Left ventricle myocardium superior (tissue), 1 donor: ENCODE measurements around the gene CISD2. TPM values are rescaled to one million over a fixed set of nuclear protein-coding genes. Genes with fewer than 3 reads are reported as not detected.
"Not testable (repeated sequence)": the region's sequence is repeated elsewhere in the genome, so short reads cannot be mapped to it uniquely, and the experiment has no call there.

Experiments
- ATAC-seq: fragments of 200-7000 bp; cut with Tn5 transposase; one replicate; pipeline ENCODE4 v1.9.1; 2020; ENCODE audit warnings: mild to moderate bottlenecking, moderate library complexity
- DNase-seq: peaks from one replicate; pipeline ENCODE4 v3.0.0-alpha.2; 2020
- intact Hi-C: fragments of 100-400 bp; cut with micrococcal nuclease; formaldehyde crosslinking; loops from one replicate; pipeline ENCODE4 v1.11.0; 2022
- total RNA-seq: library from RNA; stranded (reverse); fragmentation: NEBNext Ultra II Directional; extraction: Animal tissue kit (Norgen Biotek cat#: 25700); gene quantifications from one replicate; pipeline ENCODE4 v1.2.1, GENCODE V29; 2021
- donor health status: DM: no; HTN: yes; CAD: no; lungs with severe emphysema.

CISD2 gene
- total RNA-seq, 1 donor from 2014 or later: 20.1 TPM

DNA sequence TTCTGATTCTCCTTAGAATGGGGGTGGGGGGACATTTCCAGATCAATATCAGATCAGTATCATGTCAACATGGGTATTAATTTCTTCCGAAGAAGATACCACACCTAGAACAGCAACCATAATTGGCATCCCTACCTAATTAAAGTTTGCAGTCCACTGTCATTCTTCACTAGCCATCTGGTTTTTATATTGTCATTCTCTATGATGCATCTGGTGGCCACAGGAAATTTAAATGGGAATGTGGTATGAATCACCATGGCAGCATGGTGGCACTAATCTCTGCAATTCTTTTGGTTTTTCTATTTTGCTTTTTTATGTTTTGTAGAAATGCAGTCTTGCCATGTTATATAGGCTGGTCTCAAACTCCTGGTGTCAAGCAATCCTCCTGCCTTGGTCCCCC is 24.9 kb upstream of the CISD2 start:
- no peak for ATAC-seq
- DNase-seq: no peak
- intact Hi-C loops: no loop called here

DNA sequence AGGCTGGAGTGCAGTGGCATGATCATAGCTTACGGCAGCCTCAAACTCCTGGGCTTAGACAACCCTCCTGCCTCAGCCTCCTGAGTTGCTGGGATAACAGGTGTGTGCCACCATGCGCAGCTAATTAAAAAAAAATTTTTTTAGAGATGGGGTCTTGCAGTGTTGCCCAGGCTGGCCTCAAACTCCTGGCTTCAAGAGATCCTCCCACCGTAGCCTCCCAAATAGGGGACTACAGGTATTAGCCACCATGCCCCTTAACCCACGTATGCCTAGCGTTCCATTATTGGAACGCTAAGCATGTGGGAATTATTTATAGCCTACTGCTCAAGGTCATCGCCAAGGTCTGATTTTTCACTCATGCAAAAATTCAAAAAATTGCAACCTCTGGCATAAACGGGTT is 21.1 kb upstream of the CISD2 start:
- DNase-seq (no peak), ATAC-seq (no peak)
- intact Hi-C loops: no loop called here

DNA sequence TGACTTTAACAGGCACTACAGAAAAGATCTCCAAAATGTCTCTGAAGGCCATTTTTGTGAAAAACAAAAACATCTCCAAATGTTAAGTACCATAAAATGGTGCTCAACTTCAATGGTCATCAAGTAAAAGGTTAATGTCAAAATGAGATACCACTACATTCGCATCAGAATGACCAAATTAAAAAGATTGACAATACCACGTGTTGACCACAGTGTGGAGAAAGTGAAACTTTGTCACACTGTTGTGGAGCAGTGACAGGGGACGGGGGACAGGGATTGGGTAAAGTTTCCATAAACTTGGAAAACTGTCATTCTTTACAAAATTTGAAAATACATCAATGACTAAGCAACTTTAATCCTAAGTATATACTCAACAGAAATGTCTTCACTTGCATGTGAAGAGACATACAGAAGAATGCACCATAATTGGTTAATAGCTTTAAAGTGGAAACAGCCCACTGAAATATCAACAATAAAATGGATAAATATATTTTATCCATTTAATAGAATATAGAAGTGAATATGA is 19.1 kb upstream of the CISD2 start:
- ATAC-seq: no peak
- DNase-seq: no peak
- intact Hi-C loops: no loop called here

DNA sequence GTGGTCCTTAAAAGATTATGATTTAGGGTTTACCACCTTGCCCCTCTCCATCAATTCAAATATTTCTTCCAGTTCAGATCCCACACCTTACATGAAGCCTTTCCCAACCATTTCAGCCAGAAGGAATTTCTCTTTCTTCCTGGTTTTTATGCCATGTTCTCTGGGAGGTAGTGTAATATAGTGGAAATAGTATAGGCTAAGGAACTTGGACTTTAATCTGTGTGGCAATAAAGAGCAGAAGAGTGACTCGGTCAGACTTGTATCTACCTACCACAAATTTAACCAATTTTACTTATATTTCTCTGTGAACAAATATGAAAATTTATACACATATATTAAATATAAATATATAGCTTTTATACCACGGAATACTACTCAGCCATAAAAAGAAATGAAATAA is 18.4 kb upstream of the CISD2 start:
- DNase-seq (no peak), ATAC-seq (no peak)
- intact Hi-C loops: no loop called here

DNA sequence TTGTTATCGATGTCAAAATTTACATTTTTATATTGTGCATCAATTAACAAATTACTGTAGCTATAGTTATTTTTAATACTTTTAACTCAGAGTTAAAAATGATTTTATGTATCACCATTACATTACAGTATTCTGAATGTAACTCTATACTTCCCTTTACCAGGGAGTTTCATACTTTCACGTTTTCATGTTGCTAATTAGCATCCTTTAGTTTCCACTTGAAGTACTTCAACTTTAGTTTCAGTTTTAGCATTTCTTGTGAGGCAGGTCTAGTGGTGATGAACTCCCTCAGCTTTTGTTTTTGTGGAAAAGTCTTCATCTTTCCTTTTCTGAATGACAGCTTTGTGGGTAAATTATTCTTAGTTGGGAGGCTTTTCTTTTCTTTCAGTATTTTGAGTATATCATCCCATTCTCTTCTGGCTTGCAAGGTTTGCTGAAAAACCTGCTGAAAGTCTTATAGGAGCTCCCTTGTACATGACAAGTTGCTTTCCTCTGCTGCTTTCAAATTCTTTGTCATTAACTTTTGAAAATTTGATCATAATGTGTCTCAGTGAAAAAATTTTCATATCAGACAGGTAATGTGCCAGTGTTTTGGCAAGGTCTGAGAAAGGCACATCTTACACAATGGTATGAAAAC is 9.8 kb upstream of the CISD2 start:
- no peak for ATAC-seq
- intact Hi-C loops: no loop called here

DNA sequence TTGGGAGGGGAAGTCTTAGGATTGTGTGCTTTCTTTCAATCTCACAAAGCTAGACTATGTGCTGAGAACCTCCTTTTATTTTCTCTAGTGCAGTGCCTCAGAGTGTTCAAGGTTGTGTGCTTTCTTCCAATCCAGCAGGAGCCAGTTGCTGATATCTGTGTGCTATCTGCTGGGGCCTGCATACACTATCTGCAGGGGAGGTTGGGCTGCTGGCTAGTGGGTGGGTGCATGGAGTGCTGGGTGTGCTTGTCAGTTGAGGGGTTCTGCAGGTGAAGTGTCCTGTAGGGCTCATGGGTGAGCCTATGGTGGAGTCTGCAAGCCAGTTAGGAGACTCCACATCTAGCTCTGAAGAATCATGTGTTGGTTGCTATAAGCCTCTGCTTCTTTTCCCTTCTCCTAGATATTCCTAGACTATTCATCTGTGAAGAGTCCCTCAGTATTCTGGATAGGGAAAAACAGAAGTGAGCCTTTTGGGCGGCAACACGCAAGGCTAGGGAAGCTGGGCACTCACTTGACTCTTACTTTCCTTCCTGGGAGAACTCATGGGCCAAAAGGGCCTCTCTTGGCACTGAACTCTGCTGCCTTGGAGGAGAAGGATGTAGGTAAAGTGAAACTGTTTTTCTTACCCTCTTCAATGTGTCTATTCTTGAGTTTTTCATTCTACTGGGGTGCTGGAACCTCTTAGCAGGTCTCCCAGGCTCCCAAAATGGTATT is 8.0 kb upstream of the CISD2 start:
- DNase-seq (no peak), ATAC-seq (peak; percentile 38)
- intact Hi-C loops: no loop called here

More for the DNA sequence above, 9.8 kb upstream of the CISD2 start:
- DNase-seq: no peak

DNA sequence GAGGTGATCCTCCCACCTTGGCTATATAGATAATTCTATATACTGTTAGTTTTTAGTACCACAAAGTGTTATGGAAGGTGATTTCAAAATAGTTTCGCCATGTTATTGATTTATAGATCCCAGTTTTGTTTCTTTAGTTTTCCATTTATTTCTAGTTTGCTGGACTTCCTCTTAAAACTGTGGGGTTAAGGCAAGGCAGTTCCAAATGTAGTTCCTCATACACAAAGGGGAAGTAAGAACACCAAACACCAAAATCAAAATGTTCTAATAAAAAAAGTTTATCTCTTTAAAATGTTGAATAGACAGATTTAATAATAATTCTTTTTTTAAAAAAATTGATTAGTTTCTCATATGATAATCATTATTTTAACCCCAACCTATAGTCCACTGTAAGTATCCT is 6.8 kb upstream of the CISD2 start:
- DNase-seq (no peak), ATAC-seq (no peak)
- intact Hi-C loops: no loop called here

DNA sequence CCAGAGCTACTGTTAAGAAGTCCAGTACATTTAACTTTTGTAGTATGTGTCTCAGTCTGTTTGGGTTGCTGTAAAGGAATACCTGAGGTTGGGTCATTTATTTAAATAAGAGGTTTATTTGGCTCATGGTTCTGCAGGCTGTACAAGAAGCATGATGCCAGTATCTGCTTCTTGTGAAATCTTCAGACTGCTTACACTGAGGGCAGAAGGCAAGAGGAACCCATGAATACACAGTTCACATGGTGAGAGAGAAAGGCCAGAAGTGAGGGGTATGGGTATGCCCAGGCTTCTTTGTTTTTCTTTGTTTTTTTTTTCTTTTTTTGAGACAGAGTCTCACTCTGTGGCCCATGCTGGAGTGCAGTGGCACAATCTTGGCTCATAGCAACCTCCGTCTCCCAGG is 6.0 kb upstream of the CISD2 start:
- ATAC-seq: no peak

DNA sequence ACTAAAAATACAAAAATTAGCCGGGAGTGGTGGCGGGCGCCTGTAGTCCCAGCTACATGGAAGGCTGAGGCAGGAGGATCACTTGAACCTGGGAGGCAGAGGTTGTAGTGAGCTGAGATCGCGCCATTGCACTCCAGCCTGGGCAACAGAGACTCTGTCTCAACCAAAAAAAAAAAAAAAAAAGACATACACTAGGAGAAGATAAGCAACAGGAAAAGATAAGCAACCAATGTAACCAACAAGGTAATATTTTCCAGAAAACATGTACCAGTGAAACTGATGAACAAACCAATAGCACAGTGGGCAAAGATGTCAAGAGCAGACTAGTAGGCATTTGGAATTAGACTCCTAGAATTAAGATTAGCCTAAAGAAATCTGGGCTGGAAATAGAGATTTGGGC is 3.5 kb upstream of the CISD2 start:
- ATAC-seq, intact Hi-C loops: not testable (repeated sequence)

More for the DNA sequence above, 6.0 kb upstream of the CISD2 start:
- DNase-seq: no peak
- intact Hi-C loops: no loop called here

DNA sequence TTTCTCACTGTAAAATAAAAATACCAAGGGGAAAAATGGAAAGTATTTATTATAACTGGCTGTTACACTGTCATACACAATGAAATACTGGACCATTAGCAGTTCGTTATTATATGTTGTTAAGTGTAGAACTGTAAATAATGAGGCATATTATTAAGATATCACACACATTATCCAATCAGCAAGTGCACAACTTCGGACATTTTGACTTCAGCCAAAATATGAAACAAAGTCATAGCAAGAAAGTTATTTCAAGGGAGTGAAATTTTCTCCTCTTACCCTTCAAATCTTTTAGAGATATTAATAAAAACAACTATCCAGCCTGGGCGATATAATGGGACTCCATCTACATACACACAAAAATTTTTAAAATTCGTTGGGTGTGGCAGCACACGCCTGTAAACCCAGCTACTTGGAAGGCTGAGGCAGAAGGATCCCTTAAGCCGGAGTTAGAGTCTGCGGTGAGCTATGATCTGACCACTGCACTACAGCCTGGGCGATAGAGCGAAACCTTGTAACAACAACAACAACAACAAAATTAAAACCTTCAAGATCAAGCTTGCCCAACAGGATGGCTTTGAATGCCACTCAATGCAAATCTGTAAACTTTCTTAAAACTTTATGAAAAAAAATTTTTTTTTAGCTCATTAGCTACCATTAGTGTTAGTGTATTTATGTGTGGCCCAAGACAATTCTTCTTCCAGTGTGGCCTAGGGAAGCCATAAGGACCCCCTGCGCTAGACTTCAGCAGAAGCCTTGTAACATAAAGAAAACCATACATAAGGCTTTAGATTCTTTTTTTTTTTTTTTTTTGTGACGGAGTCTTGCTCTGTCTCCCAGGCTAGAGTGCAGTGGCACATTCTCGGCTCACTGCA is 1.3 kb upstream of the CISD2 start:
- no peak for ATAC-seq
- intact Hi-C loops: no loop called here
- no peak for DNase-seq

More for the DNA sequence above, 3.5 kb upstream of the CISD2 start:
- not testable (repeated sequence) for DNase-seq

DNA sequence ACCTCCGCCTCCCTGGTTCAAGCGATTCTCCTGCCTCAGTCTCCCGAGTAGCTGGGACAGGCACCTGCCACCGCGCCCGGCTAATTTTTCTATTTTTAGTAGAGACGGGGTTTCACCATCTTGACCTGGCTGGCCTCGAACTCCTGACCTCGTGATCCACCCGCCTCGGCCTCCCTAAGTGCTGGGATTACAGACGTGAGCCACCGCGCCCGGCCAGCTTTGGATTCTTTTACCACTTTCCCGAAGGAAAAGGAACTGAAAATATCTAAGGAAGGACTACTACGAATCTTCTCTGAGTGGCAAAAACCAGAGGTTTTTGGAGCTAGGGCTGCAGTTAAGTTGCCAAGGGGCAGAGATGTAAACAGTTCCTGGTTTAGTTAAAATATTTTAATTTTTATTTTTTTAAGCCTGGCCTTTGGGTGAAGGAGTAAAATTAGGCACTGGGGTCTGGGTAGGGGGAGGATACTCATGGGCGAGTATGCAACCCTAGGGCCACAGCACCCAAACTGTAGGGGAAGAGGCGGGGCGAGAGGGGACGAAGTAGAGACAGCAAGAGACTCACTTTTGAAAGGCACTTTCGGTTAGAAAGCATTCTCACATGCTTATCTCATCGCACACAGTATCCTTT is 525 bp upstream of the CISD2 start:
- ATAC-seq (peak; percentile 61), DNase-seq (peak; percentile 39)
- intact Hi-C loops: no loop called here

DNA sequence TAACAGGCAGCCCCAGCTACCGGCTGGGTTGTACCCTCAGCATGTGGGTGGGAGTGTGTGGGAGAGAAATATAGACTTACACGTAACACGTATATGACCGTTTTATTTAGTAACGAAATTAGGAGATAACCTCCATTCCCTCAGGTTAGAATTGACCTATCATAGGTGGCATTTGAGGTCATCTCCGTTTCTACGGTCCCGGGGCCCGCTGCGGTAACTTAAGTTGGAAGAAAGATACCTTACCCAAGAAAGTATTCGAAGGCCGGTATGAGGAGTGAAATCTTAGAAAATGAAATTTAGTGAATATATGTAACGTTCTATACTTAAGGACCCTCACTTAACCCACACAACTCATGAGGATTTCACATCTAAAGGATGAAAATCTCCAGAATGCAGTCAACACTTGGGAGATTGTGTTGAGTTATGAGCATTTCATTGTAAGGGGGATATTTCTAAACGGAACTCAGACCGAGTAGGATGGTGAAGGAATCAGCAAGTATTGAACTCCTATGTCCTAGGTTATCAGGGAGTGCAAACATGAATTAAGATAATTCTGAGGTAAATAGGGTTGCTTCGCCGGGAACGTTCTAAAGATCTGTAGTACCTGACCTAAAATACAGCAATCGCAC is 891 bp downstream of the CISD2 start:
- no peak for ATAC-seq
- DNase-seq: no peak
- intact Hi-C loops: no loop called here

DNA sequence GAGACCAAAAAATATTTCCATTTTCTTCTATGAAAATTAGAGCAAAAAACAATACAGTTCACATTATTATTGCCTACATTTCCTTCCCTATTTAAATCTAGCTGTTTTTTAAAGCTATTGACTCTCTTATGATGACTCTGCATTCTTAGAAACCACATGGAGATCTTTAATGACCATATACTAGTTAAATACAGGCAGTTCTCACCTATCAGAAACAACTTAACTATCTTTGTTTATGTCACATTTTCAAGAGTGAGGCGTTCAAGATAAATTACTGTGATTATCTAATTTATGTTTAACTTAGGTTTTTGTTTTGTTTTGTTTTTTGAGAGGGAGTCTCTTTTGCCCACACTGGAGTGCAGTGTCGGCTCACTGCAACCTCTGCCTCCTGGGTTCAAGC is 3.0 kb downstream of the CISD2 start:
- no peak for DNase-seq
- ATAC-seq: no peak
- intact Hi-C loops: no loop called here

DNA sequence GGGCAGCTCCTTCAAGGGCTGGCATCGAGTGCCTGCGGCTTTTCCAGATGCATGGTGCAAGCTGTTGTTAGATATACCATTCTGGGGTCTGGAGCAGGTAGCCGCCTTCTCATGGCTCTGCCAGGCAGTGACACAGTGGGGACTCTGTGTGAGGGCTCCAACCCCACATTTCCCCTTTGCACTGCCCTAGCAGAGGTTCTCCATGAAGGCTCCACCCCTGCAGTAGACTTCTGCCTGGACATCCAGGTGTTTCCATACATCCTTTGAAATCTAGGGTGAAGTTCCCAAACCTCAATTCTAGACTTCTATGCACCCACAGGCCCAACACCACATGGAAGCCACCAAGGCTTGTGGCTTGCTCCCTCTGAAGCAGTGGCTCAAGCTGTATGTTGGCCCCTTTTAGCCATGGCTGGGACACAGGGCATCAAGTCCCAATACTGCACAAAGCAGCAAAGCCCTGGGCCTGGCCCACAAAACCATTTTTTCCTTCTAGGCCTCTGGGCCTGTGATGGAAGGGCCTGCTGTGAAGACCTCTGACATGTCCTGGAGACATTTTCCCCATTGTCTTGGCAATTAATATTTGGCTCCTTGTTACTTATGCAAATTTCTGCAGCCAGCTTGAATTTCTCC is 8.8 kb downstream of the CISD2 start:
- DNase-seq, intact Hi-C loops, ATAC-seq: not testable (repeated sequence)

DNA sequence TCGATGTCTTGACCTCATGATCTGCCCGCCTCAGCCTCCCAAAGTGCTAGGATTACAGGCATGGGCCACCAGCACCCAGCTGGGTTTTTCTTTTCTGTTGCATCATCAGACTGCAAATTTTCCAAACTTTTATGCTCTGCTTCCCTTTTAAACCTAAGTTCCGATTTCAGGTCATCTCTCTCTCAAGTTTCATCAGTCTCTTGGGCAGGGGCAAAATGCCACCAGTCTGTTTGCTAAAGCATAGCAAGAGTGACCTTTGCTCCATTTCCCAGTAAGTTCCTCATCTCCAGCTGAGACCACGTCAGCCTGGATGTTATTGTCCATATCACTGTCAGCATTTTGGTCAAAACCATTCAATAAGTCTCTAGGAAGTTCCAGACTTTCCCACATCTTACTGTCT is 9.6 kb downstream of the CISD2 start:
- DNase-seq, intact Hi-C loops: not testable (repeated sequence)
- ATAC-seq: peak; percentile 33

DNA sequence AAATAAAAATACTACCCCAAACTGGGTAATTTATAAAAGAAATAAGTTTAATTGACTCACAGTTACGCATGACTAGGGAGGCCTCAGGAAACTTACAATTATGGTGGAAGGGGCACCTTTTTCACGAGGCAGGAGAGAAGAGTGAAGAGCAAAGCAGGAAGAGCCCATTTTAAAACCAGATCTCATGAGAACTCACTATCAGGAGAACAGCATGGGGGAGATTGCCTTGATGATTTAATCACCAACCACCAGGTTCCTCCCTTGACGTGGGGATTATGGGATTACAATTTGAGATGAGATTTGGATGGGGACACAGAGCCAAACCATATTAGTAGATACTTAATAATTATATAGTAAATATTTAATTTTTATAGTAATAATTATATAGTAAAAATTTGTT is 10.1 kb downstream of the CISD2 start:
- DNase-seq (no peak), ATAC-seq (no peak)
- intact Hi-C loops: no loop called here

DNA sequence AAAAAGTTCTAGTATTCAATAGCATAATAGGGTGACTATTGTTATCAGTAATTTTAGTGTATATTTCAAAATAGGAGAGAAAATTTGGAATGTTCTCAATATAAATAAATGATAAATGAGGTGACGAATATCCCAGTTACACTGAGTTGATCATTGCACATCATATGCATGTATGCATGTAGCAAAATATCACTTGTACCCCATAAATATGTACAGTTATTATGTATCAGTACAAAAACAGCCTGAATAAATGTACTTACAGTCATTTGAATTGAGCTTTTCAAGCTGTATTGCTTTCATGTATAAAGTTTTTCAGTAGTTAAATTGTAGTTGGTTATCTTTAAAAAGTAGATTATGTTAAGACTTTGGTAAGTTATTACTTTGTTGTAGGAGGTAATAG is 12.6 kb downstream of the CISD2 start:
- ATAC-seq (no peak), DNase-seq (no peak)
- intact Hi-C loops: no loop called here

DNA sequence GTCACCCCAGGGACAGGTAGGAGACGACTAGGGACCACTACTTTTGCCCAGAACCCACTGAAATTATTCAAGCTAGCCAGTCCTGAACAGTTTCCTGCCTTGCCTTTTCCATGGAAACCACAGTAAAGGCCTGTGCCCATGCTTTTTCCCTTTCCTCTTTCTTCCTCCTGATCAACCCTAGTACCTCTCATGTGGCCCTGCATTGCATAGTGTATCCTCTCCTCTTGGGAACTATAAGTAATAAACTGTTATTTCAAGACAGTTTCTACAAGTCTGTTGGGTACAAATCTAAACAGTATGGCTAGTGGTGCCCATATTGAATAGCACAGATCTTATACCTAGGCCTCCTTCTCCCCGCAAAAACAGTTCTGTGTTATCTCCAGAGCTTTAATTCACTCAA is 14.5 kb downstream of the CISD2 start:
- intact Hi-C loops: no loop called here
- DNase-seq (no peak), ATAC-seq (no peak)

DNA sequence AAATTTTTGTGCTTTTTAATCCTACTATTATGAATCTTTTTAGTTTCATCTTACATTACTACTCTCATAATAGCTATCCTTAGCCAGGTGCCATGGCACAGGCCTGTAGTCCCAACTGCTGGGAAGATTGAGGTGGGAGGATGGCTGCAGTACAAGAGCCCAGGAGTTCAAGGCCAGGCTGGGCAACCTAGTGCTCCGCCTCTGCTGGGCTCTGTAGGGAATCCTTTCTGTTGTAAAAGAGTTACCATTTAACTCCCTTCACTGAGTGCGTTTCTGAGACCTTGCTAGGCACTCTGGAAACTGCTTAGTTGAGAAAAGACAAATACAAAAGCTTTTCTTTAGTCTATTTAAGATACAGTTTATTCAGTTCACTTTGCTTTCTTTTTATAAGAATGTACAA is 19.8 kb downstream of the CISD2 start:
- ATAC-seq, intact Hi-C loops, DNase-seq: not testable (repeated sequence)
